ENCODE results near the gene OR10J4.
A peak's percentile ranks its signal among the peaks of the same experiment; 100 is the strongest.
"Not testable (repeated sequence)": the region's sequence is repeated elsewhere in the genome, so short reads cannot be mapped to it uniquely, and the experiment has no call there.

The OR10J4 gene

GRCh38 chr1:159431904-159432303, at the start of gene OR10J4:
Gene OR10J4, plus strand, starts transcription at chr1:159432204.
- DNase-seq (ENCODE audit: low spot score): no peak

DNA sequence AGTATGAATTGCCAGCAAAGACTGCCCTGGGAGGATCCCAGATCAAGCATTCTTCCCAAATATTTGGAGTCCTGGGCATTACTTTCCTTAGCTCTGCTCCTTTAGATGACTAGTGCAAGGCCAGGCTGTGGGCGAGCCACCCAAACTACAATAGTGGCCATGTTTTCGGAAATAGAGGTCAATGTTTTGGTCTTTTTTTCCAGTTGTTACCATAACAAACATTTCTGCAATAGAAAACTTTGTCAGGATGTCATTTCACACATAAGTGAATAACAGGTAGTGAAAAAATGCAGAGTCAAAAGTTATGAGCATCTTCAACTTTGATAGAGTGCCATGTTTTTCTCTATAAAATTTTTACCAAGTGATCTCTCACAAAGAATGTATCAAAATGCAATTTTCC, 25.2 kb upstream of the OR10J4 start:
- DNase-seq (ENCODE audit: low spot score): no peak

- no peak for DNase-seq (ENCODE audit: low spot score)
Observed at GRCh38 chr1:159408862-159409400, 23.1 kb upstream of the OR10J4 start.

DNA sequence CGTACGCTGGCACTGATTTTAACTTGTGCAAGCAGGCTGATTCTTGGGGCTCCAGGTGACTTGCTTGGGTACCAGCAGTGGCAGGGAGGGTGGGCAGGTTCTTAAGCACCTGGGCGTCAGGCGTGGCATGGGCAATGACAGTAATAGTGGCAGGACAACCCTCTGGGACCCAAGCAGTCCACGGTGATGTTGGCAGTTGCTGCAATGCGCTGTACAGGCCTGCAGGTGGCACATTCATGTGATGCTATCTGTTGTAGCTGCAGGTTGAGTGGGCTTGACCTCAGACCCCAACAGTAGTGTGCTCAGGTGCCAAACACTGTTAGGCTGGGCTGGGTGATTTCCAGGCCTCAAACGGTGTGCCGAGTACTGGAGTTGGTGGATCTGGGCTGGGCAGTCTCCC, 10.2 kb upstream of the OR10J4 start:
- no peak for DNase-seq (ENCODE audit: low spot score)

DNA sequence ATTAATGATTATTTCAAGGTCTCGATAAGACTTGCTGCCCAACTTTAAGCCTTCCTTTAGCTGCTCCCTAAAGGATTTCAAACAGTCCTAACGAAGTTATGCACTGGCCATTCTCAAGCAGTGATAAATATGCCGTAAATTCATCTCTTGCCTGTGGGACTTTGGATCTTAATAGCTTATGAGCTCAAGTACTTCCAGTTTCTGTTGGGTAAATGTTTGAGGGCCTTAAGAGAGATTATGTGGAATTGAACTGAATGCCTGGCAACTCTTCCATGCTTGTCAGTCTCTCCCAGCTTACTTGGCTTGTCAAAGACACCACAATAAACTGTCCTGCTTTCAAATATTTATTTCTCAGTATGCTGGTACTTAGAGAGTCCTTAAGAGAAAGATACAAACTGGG, 3.5 kb upstream of the OR10J4 start:
- no peak for DNase-seq (ENCODE audit: low spot score)

DNA sequence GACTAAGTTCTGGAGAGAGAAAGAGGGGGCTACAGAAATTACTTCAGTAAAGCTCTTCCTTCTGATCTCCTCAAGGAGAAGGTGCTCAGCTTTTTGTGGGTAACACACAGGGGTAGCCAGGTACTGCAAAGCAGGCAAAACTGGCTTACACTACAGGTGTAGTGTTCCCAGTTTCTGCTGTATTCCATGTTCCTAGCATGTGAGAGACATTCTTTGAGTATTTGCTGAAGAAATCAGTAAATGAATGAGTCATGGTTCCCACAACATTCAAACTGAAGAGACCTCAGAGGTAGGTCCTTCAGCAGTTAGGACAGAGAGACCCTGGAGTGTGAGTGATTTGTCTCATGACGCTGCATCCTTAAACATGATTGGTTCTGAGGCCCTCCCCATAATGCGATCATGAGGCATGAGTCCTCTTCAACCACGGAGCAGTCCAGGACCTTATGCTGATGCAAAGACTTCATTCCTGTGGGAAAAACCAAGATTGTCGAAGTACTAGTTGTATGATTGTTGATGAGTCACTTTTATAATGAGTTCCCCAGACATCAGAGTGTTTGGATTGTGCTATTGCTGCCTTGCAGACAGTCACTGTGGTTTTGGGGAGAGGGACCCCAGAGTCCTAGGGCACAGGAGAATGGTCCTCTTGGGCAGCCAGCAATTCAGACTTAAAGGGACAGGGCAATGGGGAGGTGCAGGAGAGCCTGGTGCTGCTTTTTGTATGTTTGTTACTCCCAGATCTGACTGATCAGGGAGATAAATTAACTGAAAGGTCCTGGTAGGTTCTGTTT, 2.7 kb upstream of the OR10J4 start:
- DNase-seq (ENCODE audit: low spot score): no peak

GRCh38 chr1:159430985-159431384, 1.0 kb upstream of the OR10J4 start:
- peak; percentile 60 for DNase-seq (ENCODE audit: low spot score)

DNA sequence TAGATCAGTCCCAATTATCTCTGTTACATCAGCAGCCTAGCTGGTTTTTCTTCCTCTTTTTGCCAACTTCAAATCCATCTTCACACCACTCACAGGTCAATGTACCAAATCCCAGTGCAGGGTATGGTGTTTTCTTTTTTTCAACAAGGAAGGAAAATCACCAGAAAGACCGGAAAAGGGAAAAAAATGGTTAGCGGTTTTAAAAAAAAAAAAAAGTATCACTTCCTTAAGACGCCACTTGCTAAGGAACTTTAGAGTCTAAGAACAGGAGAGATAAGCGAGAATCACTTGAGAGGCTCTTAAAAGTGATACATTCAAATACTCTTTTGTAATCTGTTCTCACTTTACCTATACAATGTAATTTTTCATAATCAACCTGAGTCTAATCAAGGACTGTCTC, 4.5 kb downstream of the OR10J4 start:
- peak; percentile 18 for DNase-seq (ENCODE audit: low spot score)

DNA sequence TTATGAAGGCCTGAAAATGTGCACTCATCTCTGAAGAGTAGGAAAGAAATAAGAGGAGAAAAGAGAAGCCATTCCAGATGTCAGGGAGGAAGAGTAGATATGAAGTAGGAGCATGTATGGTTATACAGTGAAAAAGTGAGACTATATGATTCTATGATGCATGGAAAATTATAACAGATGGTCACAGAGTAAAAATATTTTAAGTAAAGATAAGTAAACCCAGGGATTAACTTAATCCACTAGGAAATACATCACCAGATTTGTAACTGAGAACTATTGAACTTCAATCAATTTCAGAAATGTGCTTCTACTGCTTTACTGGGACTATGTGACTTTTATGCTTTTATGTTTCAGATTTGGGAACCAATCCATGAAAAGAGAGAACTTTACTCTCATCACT, 7.4 kb downstream of the OR10J4 start, which contains the start of gene OR10J1:
Gene OR10J1, plus strand, starts transcription at position 301 of the 400 bp plus-strand sequence. Its CDS starts 70 bp downstream, at position 371.
- no peak for DNase-seq (ENCODE audit: low spot score)

DNA sequence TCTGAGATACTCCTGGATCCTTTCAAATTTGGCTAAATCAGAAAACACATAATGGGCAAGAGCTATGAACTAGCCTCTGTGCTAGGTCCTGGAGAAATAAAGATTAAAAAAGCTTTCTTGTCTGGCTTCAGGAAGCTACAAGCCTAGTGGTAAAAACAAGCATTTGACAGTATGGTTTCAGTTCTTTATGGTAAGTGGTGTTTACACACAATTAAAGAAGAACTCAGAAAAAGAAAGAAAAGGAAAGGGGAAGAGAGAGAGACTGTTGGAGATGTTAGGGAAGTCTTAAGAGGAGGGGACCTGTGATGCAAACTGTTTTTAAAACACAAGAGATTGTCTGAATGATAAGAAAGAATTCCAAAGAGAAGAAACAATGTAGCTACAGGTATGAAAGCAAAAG, 9.4 kb downstream of the OR10J4 start:
- peak; percentile 16 for DNase-seq (ENCODE audit: low spot score)

DNA sequence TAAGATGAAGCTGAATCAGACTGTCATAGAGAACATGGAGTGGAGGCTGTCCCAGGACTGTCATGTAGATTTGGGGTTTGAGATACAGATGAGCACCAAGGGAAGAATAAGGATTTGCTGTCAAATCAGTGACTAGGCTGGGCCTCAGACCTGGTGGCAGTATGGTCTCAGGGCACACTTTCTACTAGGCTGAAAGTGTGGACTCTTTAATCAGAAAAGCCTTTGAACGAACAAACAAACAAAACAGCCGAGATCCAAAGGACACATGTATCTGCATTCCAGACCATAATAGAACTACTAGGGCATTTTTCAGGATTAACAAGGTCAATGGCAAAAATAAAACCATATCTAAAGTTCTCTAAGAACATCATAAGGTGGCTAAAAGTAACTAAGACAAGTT, 10.4 kb downstream of the OR10J4 start:
- no peak for DNase-seq (ENCODE audit: low spot score)

DNA sequence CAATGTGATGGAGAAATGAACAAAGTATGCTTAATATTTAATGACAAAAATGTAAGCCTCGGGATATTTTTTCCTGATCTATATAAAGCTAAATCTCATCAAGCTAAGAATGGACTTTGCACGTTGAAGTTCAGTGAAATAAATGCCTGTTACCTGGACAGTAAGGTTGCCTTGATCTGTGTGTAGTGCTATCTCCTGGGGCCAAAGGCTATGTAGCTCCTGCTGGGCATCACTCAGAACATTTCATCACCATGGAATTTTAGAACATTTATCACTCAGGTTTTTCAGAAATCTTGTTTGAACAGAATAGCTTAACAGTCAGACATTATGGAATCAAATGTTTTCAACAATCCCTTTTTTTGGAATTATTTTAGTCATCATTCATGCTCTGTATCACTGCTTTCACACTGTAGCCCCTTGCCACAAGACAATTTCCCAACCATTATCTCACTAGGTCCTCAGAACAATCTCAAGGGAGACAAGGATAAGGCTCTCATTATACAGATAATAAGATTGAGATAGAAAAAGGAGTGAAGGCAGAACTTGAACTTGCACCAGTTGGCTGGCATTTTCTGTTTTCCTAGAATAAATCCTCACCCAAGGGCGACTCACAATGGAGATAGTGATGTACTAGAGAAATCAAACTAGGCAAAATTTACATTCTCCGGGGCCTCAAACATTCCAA, 11.2 kb downstream of the OR10J4 start:
- DNase-seq (ENCODE audit: low spot score): no peak

DNA sequence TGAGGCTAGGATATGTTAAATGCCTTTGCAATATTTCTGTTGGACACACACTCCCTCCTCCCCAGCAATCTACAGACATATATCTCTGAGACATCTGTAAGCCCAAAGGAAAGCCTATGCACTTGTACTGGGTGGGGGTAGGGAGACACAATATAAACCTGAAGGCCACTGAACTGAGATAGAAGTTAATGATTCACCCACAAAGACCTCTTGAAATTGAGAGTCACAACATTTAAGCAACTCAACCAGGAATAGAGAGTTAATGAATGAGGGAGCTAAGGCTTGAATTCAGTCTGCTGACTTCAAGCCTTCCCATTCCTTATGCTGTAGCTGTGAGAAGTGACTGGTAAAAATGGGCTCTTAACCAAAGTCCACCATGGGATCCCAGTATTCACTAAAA, 12.5 kb downstream of the OR10J4 start:
- DNase-seq (ENCODE audit: low spot score): no peak

DNA sequence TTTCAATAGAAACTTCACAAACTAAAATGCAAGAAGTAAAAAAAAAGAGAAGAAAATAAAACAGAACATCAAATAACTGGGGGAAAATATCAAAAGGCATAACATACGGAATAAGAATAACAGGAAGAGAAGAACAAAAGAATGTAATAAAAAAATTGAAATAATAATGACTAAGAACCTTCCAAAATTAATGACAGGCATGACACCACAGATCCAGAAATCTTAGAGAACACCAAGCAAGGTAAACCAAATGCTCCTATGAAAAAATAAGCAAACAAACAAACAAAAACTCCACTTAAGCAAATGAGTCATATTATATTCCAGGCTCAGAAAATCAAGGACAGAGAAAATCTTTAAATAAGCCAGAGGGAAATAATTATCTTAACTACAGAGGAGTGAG, 16.2 kb downstream of the OR10J4 start:
- no peak for DNase-seq (ENCODE audit: low spot score)

GRCh38 chr1:159449605-159450004, 17.6 kb downstream of the OR10J4 start:
- DNase-seq (ENCODE audit: low spot score): not testable (repeated sequence)

GRCh38 chr1:159459551-159459950, 27.5 kb downstream of the OR10J4 start:
- no peak for DNase-seq (ENCODE audit: low spot score)

GRCh38 chr1:159465191-159465603, 33.2 kb downstream of the OR10J4 start:
- DNase-seq (ENCODE audit: low spot score): no peak

DNA sequence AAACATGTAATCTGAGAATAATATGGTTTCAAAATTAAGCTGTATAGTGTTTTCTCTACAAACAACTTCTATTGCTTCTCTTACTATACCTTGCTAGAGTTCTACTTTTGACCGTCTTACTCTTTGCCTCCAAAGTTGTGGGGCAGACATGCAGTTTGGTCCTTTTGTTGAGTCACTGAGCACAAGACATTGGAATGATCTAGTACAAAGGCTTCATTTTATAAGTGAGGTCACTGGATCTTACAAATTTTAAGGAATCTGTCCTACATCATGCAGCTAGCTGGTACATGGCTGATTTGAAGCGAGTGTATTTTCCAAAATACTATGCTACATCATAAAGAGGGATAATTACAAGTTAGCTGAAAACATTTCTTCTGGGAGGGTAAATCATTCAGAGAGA, 36.3 kb downstream of the OR10J4 start:
- no peak for DNase-seq (ENCODE audit: low spot score)

GRCh38 chr1:159469921-159470533, 38.0 kb downstream of the OR10J4 start:
- no peak for DNase-seq (ENCODE audit: low spot score)

DNA sequence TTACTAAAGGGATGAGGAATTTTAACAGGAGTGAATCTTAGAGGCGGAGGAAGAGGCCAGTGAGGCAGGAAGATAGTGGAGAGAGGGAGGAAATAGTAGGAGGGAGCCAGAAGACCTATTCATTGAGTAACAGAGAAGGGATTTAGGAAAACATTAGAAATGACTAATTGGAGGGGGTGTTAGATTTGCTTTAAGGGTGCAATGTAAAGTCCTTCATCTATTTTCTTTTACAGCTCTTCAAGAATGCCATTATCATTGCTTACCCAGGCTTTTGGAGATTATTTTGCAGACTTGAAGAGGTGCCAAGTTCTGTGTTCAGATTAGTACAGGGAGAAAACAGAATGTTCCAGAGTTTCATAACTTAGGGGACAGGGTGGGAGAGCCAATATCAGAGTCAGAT, 41.3 kb downstream of the OR10J4 start:
- DNase-seq (ENCODE audit: low spot score): no peak

GRCh38 chr1:159474926-159475325, 42.9 kb downstream of the OR10J4 start:
- DNase-seq (ENCODE audit: low spot score): no peak
